Trophoblast cell (in vitro differentiated cells and primary cell): ENCODE measurements around the gene TRIM8. TPM values are rescaled to one million over a fixed set of nuclear protein-coding genes. Genes with fewer than 3 reads are reported as not detected.

ENCODE experiments used
- DNase-seq, 2 donors: peaks; one replicate each; pipeline ENCODE4 v3.0.0-alpha.2; 2016
- H2AFZ ChIP-seq: 2 replicates; pipeline ENCODE4 v1.6.1; 2013; ENCODE audit warnings: low read length, moderate library complexity, mild to moderate bottlenecking; ENCODE audit not compliant: insufficient read depth, poor library complexity
- H2AK5ac ChIP-seq: 2 replicates; pipeline ENCODE4 v1.6.1; 2013; ENCODE audit warnings: mild to moderate bottlenecking, low read length
- H2BK120ac ChIP-seq: 2 replicates; pipeline ENCODE4 v1.6.1; 2013; ENCODE audit warnings: low read length, mild to moderate bottlenecking, moderate library complexity; ENCODE audit not compliant: insufficient read depth, poor library complexity
- H2BK12ac ChIP-seq: 2 replicates; pipeline ENCODE4 v1.6.1; 2013; ENCODE audit warnings: mild to moderate bottlenecking, low read length, moderate library complexity
- H2BK5ac ChIP-seq: 2 replicates; pipeline ENCODE4 v1.6.1; 2013; ENCODE audit warnings: low read length, low read depth, moderate library complexity, mild to moderate bottlenecking; ENCODE audit not compliant: poor library complexity
- H3K14ac ChIP-seq: 2 replicates; pipeline ENCODE4 v1.6.1; 2013; ENCODE audit warnings: mild to moderate bottlenecking, low read length
- H3K18ac ChIP-seq: 2 replicates; pipeline ENCODE4 v1.6.1; 2013; ENCODE audit warnings: mild to moderate bottlenecking, low read length
- H3K23ac ChIP-seq: 2 replicates; pipeline ENCODE4 v1.6.1; 2013; ENCODE audit warnings: low read length
- H3K27ac ChIP-seq: 2 replicates; pipeline ENCODE4 v1.5.1; 2013; ENCODE audit warnings: low read depth, mild to moderate bottlenecking, inconsistent platforms, low read length, moderate library complexity
- H3K27me3 ChIP-seq: 2 replicates; pipeline ENCODE4 v1.6.1; 2013; ENCODE audit warnings: inconsistent platforms, mild to moderate bottlenecking, low read length, moderate library complexity; ENCODE audit not compliant: insufficient read depth
- H3K36me3 ChIP-seq, 2 experiments: 1 replicate in 1 of 2; 2 replicates in 1 of 2; pipeline ENCODE4 v1.6.1; 2013; ENCODE audit warnings: low read length in 2 of 2, mild to moderate bottlenecking in 2 of 2, moderate library complexity in 1 of 2; ENCODE audit not compliant: insufficient read depth in 2 of 2, control insufficient read depth in 1 of 2
- H3K4ac ChIP-seq: 2 replicates; pipeline ENCODE4 v1.6.1; 2013; ENCODE audit warnings: low read depth, mild to moderate bottlenecking, low read length, moderate library complexity
- H3K4me1 ChIP-seq, 2 experiments: 1 replicate in 1 of 2; 2 replicates in 1 of 2; pipeline ENCODE4 v1.6.1; 2013; ENCODE audit warnings: low read length in 2 of 2, mild to moderate bottlenecking in 2 of 2, moderate library complexity in 1 of 2; ENCODE audit not compliant: insufficient read depth in 2 of 2, control insufficient read depth in 1 of 2
- H3K4me2 ChIP-seq: 2 replicates; pipeline ENCODE4 v1.6.1; 2013; ENCODE audit warnings: inconsistent platforms, mild to moderate bottlenecking, low read length, moderate library complexity
- H3K4me3 ChIP-seq: 2 replicates; pipeline ENCODE4 v1.5.1; 2013; ENCODE audit warnings: mild to moderate bottlenecking, low read depth, low read length, inconsistent platforms
- H3K79me1 ChIP-seq: one replicate; pipeline ENCODE4 v1.6.1; 2013; ENCODE audit warnings: low read length
- H3K79me2 ChIP-seq: 2 replicates; pipeline ENCODE4 v1.6.1; 2013; ENCODE audit warnings: low read length, mild to moderate bottlenecking; ENCODE audit not compliant: control insufficient read depth, insufficient read depth, poor library complexity
- H3K9ac ChIP-seq: 2 replicates; pipeline ENCODE4 v1.6.1; 2013; ENCODE audit warnings: mild to moderate bottlenecking, low read length
- H3K9me3 ChIP-seq: 2 replicates; pipeline ENCODE4 v1.6.1; 2013; ENCODE audit warnings: low read depth, mild to moderate bottlenecking, control low read depth, inconsistent platforms, low read length; ENCODE audit not compliant: insufficient read depth
- H4K12ac ChIP-seq: 2 replicates; pipeline ENCODE4 v1.6.1; 2013; ENCODE audit warnings: low read depth, mild to moderate bottlenecking, low read length, moderate library complexity
- H4K8ac ChIP-seq: 2 replicates; pipeline ENCODE4 v1.6.1; 2013; ENCODE audit warnings: low read depth, mild to moderate bottlenecking, low read length, moderate library complexity
- H4K91ac ChIP-seq: one replicate; pipeline ENCODE4 v1.6.1; 2013; ENCODE audit warnings: low read depth, mild to moderate bottlenecking, low read length, moderate library complexity
- WGBS: extraction: QIAGEN DNeasy Blood & Tissue Kit; methylation state at CpG from one replicate; pipeline ENCODE4 v1.1.7; 2013; ENCODE audit warnings: missing lambda C conversion rate; ENCODE audit not compliant: insufficient read length, insufficient coverage; ENCODE audit errors: extremely low coverage; 5-methylcytosine and 5-hydroxymethylcytosine counted together
- polyA plus RNA-seq: library from polyadenylated mRNA; stranded (reverse); fragments of 200-250 nt; gene quantifications from 2 replicates; pipeline ENCODE4 v1.2.3, GENCODE V29; 2013

The TRIM8 gene
- 36.7 and 37.2 TPM in 2 replicates for polyA plus RNA-seq

- peak within 1 kb of the TSS; percentile 2 for H2AK5ac ChIP-seq
- H3K36me3 ChIP-seq = peaks cover 16 to 17% of the 10 kb centered on the region in 2 experiments
- no peak within 1 kb of the TSS for H3K23ac ChIP-seq
- peaks cover 10 to 35% of the 10 kb centered on the region in 2 experiments for H3K4me1 ChIP-seq
- H2BK120ac ChIP-seq = peak within 1 kb of the TSS; percentile 18
- no CpG with 5 or more reads among the region's 80 CpGs for WGBS
- no peaks in the 10 kb centered on the region for H3K27me3 ChIP-seq
- H3K79me2 ChIP-seq = peaks cover 37% of the 10 kb centered on the region
- peak within 1 kb of the TSS; percentile 84 for H3K4ac ChIP-seq
- peak within 1 kb of the TSS; percentile 94 for H2BK5ac ChIP-seq
- H4K8ac ChIP-seq = peak within 1 kb of the TSS; percentile 70
- H3K9ac ChIP-seq = peak within 1 kb of the TSS; percentile 89
- H3K4me3 ChIP-seq = peak within 1 kb of the TSS; percentile 92
- H3K18ac ChIP-seq = peak within 1 kb of the TSS; percentile 93
- peaks cover 25% of the 10 kb centered on the region for H3K79me1 ChIP-seq
- H3K9me3 ChIP-seq = no peaks in the 10 kb centered on the region
- peak within 1 kb of the TSS; percentile 43 for H4K12ac ChIP-seq
- H3K4me2 ChIP-seq = peak within 1 kb of the TSS; percentile 92
- peak within 1 kb of the TSS; percentile 99 for H3K27ac ChIP-seq
- peak within 1 kb of the TSS; percentile 32 for H2BK12ac ChIP-seq
- H3K14ac ChIP-seq = peak within 1 kb of the TSS; percentile 96
- H2AFZ ChIP-seq = peak within 1 kb of the TSS; percentile 40
- H4K91ac ChIP-seq = peak within 1 kb of the TSS; percentile 95
- peak; percentile 15 to 45 for DNase-seq
Observed at GRCh38 chr10:102644066-102644645, at the start of gene TRIM8. TSS of gene TRIM8 (plus strand) at chr10:102644479. CDS start at chr10:102644618, 139 bp downstream.

- no peak overlapping the region for H2BK12ac ChIP-seq
- H4K12ac ChIP-seq = no peak overlapping the region
- no peak overlapping the region for H2AK5ac ChIP-seq
- H3K36me3 ChIP-seq = peaks cover 27 to 29% of the 10 kb centered on the region in 2 experiments
- H3K79me1 ChIP-seq = peaks cover 21% of the 10 kb centered on the region
- peaks cover 30 to 38% of the 10 kb centered on the region in 2 experiments for H3K4me1 ChIP-seq
- no peak overlapping the region for H2AFZ ChIP-seq
- no CpG with 5 or more reads among the region's 2 CpGs for WGBS
- no peak overlapping the region for H3K14ac ChIP-seq
- DNase-seq = no peak
- no peaks in the 10 kb centered on the region for H3K27me3 ChIP-seq
- no peak overlapping the region for H3K18ac ChIP-seq
- no peak overlapping the region for H2BK120ac ChIP-seq
- H3K4ac ChIP-seq = no peak overlapping the region
- H3K79me2 ChIP-seq = peaks cover 4% of the 10 kb centered on the region
- no peak overlapping the region for H3K27ac ChIP-seq
- H3K23ac ChIP-seq = no peak overlapping the region
- no peak overlapping the region for H4K8ac ChIP-seq
- no peaks in the 10 kb centered on the region for H3K9me3 ChIP-seq
- no peak overlapping the region for H4K91ac ChIP-seq
- no peak overlapping the region for H3K9ac ChIP-seq
- no peak overlapping the region for H3K4me2 ChIP-seq
- no peak overlapping the region for H2BK5ac ChIP-seq
- H3K4me3 ChIP-seq = no peak overlapping the region
Observed at GRCh38 chr10:102595293-102595692, 49.0 kb upstream of the TRIM8 start.

DNA sequence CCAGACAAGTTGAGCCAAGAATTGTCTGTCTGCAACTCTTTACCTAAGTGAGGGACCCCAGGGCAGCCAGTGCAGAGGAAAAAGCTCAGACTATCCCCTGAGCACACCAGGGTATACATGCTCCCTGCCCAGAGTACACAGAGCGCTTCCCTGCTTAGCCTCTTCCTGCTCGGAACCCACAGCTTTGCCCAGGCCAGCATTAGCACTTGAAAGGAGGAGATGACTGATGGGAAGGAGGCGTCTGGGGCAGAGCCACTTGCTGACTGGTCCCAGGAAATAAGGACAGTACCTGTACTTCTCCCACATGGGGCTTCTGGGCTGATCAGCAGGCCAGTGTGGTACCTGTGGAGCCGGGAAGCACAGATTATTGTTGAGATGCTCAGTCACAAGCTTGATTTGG lies 48.4 kb upstream of the TRIM8 start:
- WGBS = no CpG with 5 or more reads among the region's 4 CpGs

GRCh38 chr10:102596506-102596971 lies 47.7 kb upstream of the TRIM8 start:
- no peak overlapping the region for H4K12ac ChIP-seq
- H2BK120ac ChIP-seq = no peak overlapping the region
- peaks cover 30 to 39% of the 10 kb centered on the region in 2 experiments for H3K4me1 ChIP-seq
- no peak overlapping the region for H2BK12ac ChIP-seq
- no peak overlapping the region for H3K4me3 ChIP-seq
- H3K14ac ChIP-seq = no peak overlapping the region
- H3K27ac ChIP-seq = no peak overlapping the region
- no peaks in the 10 kb centered on the region for H3K9me3 ChIP-seq
- H3K9ac ChIP-seq = no peak overlapping the region
- peaks cover 4% of the 10 kb centered on the region for H3K79me2 ChIP-seq
- WGBS = no CpG with 5 or more reads among the region's 3 CpGs
- H2AK5ac ChIP-seq = no peak overlapping the region
- no peak overlapping the region for H4K91ac ChIP-seq
- H3K36me3 ChIP-seq = peaks cover 35 to 41% of the 10 kb centered on the region in 2 experiments
- no peak overlapping the region for H3K4ac ChIP-seq
- peak; percentile 25 to 55 for DNase-seq
- peaks cover 21% of the 10 kb centered on the region for H3K79me1 ChIP-seq
- H4K8ac ChIP-seq = no peak overlapping the region
- no peak overlapping the region for H2BK5ac ChIP-seq
- no peak overlapping the region for H3K4me2 ChIP-seq
- peak overlapping the region; percentile 30 for H3K18ac ChIP-seq
- peak overlapping the region; percentile 18 for H2AFZ ChIP-seq
- H3K27me3 ChIP-seq = no peaks in the 10 kb centered on the region
- H3K23ac ChIP-seq = no peak overlapping the region

More for the DNA sequence above, 48.4 kb upstream of the TRIM8 start:
- Histone ChIP-seq H3K14ac (no peak overlapping the region), H2BK120ac (no peak overlapping the region), H3K79me1 (peaks cover 21% of the 10 kb centered on the region), H3K36me3 (peaks cover 30 to 35% of the 10 kb centered on the region in 2 experiments), H3K9ac (no peak overlapping the region), H3K27ac (no peak overlapping the region), H3K27me3 (no peaks in the 10 kb centered on the region), H3K4me2 (no peak overlapping the region), H3K4ac (no peak overlapping the region), H2AK5ac (no peak overlapping the region), H2BK12ac (no peak overlapping the region), H3K9me3 (no peaks in the 10 kb centered on the region), H3K4me3 (no peak overlapping the region), H3K4me1 (peaks cover 30 to 39% of the 10 kb centered on the region in 2 experiments), H2AFZ (no peak overlapping the region), H3K79me2 (peaks cover 4% of the 10 kb centered on the region), H2BK5ac (no peak overlapping the region), H3K18ac (no peak overlapping the region), H4K8ac (no peak overlapping the region), H4K12ac (no peak overlapping the region), H3K23ac (no peak overlapping the region), H4K91ac (peak overlapping the region; percentile 26)
- DNase-seq = no peak
